Endodermal cell (in vitro differentiated cells): ENCODE results near the gene INTS6. TPM values are rescaled to one million over a fixed set of nuclear protein-coding genes. Genes with fewer than 3 reads are reported as not detected.

Experiments
- DNase-seq: peaks from one replicate; pipeline ENCODE4 v3.0.0-alpha.2; 2017
- H3K27ac ChIP-seq: 2 replicates; pipeline ENCODE4 v1.5.1; 2013; ENCODE audit warnings: mild to moderate bottlenecking, low read depth, low read length, moderate library complexity
- H3K27me3 ChIP-seq: 2 replicates; pipeline ENCODE4 v1.6.1; 2013; ENCODE audit warnings: mild to moderate bottlenecking, low read length, moderate library complexity; ENCODE audit not compliant: insufficient read depth, control insufficient read depth, poor library complexity, severe bottlenecking
- H3K36me3 ChIP-seq: 2 replicates; pipeline ENCODE4 v1.7.0; 2013; ENCODE audit warnings: mild to moderate bottlenecking, low read length, moderate library complexity; ENCODE audit not compliant: control insufficient read depth, insufficient read depth
- H3K4me1 ChIP-seq: one replicate; pipeline ENCODE4 v1.7.0; 2013; ENCODE audit warnings: low read length; ENCODE audit not compliant: control insufficient read depth, insufficient read depth
- H3K4me3 ChIP-seq: 2 replicates; pipeline ENCODE4 v1.5.1; 2013; ENCODE audit warnings: mild to moderate bottlenecking, low read length, moderate library complexity
- H3K9ac ChIP-seq: 2 replicates; pipeline ENCODE4 v1.6.1; 2013; ENCODE audit warnings: mild to moderate bottlenecking, low read length, moderate library complexity; ENCODE audit not compliant: poor library complexity, severe bottlenecking; ENCODE audit errors: extremely low read depth
- H3K9me3 ChIP-seq: 2 replicates; pipeline ENCODE4 v1.6.1; 2013; ENCODE audit warnings: mild to moderate bottlenecking, low read length, moderate library complexity; ENCODE audit not compliant: control insufficient read depth
- H3K27ac Mint-ChIP-seq: 2 replicates; pipeline ENCODE4 v1.8.0; 2020; ENCODE audit warnings: mixed read lengths
- H3K27me3 Mint-ChIP-seq: 2 replicates; pipeline ENCODE4 v1.8.0; 2021; ENCODE audit warnings: mild to moderate bottlenecking, mixed read lengths; ENCODE audit not compliant: insufficient read depth
- H3K36me3 Mint-ChIP-seq: 2 replicates; pipeline ENCODE4 v1.8.0; 2020; ENCODE audit warnings: low read depth, mixed read lengths
- H3K4me1 Mint-ChIP-seq: 2 replicates; pipeline ENCODE4 v1.8.0; 2020; ENCODE audit warnings: mixed read lengths
- H3K4me3 Mint-ChIP-seq: 2 replicates; pipeline ENCODE4 v1.8.0; 2020; ENCODE audit warnings: mild to moderate bottlenecking, moderate library complexity, mixed read lengths
- H3K9me3 Mint-ChIP-seq: 2 replicates; pipeline ENCODE4 v1.8.0; 2020; ENCODE audit warnings: mild to moderate bottlenecking, mixed read lengths
- WGBS, 2 experiments: methylation state at CpG; one replicate each; pipeline versions ENCODE4 v1.1.5 to v1.1.7; 2013; ENCODE audit warnings: missing lambda C conversion rate in 2 of 2, mixed read lengths in 1 of 2; ENCODE audit not compliant: insufficient coverage in 1 of 2, insufficient read length in 1 of 2; 5-methylcytosine and 5-hydroxymethylcytosine counted together
- total RNA-seq, 2 donors: library from RNA; stranded (reverse); fragmentation: NEBNext Ultra II Directional in 1 of 2; extraction: Animal tissue kit (Norgen Biotek cat#: 25700) in 1 of 2; gene quantifications; 2 replicates in 1 of 2; 3 replicates in 1 of 2; pipeline ENCODE4 v1.2.1, GENCODE V29; 2021
- TF ChIP-seq, protein P1 (sequence below): fragments of 200-600 bp; sonication (generic); conservative IDR thresholded peaks from 2 replicates; pipeline ENCODE4 v1.5.0; 2021; ENCODE audit warnings: antibody characterized with exemption, mild to moderate bottlenecking

Gene INTS6
- total RNA-seq, 2 donors from 2014 or later: 42.4 to 62.1 TPM

DNA sequence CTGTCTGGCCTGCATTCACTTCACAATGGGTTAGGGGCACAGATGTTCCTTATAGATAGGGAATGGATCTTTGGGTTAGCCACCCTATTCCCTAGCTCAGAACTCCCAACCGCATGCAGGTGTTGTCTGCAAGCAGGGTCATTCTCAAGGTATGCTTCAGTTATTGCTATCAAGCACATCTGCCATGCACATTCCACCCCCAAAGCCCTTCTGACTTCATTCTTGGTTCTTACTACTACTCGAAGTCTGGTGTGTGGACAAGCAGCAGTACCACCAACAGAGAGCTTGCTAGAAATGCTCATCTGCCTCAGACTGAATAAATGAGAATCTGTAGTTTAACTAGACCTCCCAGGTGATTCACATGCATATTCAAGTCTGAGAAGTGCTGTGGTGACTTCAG is 82.0 kb downstream of the INTS6 start:
- H3K27me3 ChIP-seq: no peaks in the 10 kb centered on the region
- no peak overlapping the region for H3K9ac ChIP-seq
- peaks cover 5% of the 10 kb centered on the region for H3K4me1 ChIP-seq
- H3K36me3 ChIP-seq: peaks cover 93% of the 10 kb centered on the region
- no peaks in the 10 kb centered on the region for H3K27me3 Mint-ChIP-seq
- no peaks in the 10 kb centered on the region for H3K9me3 Mint-ChIP-seq
- H3K4me3 Mint-ChIP-seq: no peak overlapping the region
- H3K36me3 Mint-ChIP-seq: peaks cover 34% of the 10 kb centered on the region
- H3K9me3 ChIP-seq: no peaks in the 10 kb centered on the region
- TF ChIP-seq, protein P1, sequence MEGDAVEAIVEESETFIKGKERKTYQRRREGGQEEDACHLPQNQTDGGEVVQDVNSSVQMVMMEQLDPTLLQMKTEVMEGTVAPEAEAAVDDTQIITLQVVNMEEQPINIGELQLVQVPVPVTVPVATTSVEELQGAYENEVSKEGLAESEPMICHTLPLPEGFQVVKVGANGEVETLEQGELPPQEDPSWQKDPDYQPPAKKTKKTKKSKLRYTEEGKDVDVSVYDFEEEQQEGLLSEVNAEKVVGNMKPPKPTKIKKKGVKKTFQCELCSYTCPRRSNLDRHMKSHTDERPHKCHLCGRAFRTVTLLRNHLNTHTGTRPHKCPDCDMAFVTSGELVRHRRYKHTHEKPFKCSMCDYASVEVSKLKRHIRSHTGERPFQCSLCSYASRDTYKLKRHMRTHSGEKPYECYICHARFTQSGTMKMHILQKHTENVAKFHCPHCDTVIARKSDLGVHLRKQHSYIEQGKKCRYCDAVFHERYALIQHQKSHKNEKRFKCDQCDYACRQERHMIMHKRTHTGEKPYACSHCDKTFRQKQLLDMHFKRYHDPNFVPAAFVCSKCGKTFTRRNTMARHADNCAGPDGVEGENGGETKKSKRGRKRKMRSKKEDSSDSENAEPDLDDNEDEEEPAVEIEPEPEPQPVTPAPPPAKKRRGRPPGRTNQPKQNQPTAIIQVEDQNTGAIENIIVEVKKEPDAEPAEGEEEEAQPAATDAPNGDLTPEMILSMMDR: no peak
- WGBS, 2 experiments: 96% methylated on average over 2 of the region's 2 CpGs; no CpG with 5 or more reads in 1 of the 2 experiments
- H3K27ac Mint-ChIP-seq: no peak overlapping the region
- no peaks in the 10 kb centered on the region for H3K4me1 Mint-ChIP-seq
- DNase-seq: no peak
- H3K27ac ChIP-seq: no peak overlapping the region
- no peak overlapping the region for H3K4me3 ChIP-seq

DNA sequence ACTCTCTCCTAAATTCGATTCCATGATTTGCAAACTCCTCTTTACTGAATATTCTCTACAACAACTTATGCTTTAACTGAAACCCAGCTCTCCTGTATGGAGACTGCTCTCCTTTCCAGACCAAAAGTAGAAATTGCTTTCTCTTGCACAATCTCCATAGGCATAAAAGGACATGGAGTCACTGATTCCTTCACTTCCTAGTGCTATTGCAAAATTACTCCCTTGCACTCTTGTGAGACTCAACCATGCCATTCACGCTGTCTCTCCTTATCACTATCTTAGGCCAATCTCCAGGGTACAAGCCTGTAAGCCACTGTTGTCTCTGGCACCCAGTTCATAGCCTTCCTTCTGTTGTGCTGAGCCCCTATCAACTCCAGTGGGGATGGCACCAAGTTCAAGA is 82.7 kb downstream of the INTS6 start:
- peaks cover 93% of the 10 kb centered on the region for H3K36me3 ChIP-seq
- no peaks in the 10 kb centered on the region for H3K9me3 ChIP-seq
- Mint-ChIP-seq H3K27ac (peak overlapping the region; percentile 5), H3K36me3 (peaks cover 29% of the 10 kb centered on the region), H3K9me3 (no peaks in the 10 kb centered on the region), H3K4me1 (no peaks in the 10 kb centered on the region), H3K4me3 (no peak overlapping the region), H3K27me3 (no peaks in the 10 kb centered on the region)
- TF ChIP-seq, protein P1: no peak
- H3K27me3 ChIP-seq: no peaks in the 10 kb centered on the region
- no peak overlapping the region for H3K9ac ChIP-seq
- no peak overlapping the region for H3K27ac ChIP-seq
- no peak overlapping the region for H3K4me3 ChIP-seq
- H3K4me1 ChIP-seq: peaks cover 5% of the 10 kb centered on the region
- WGBS, 2 experiments: 93 to 97% methylated on average over 2 of the region's 2 CpGs
- DNase-seq: no peak

DNA sequence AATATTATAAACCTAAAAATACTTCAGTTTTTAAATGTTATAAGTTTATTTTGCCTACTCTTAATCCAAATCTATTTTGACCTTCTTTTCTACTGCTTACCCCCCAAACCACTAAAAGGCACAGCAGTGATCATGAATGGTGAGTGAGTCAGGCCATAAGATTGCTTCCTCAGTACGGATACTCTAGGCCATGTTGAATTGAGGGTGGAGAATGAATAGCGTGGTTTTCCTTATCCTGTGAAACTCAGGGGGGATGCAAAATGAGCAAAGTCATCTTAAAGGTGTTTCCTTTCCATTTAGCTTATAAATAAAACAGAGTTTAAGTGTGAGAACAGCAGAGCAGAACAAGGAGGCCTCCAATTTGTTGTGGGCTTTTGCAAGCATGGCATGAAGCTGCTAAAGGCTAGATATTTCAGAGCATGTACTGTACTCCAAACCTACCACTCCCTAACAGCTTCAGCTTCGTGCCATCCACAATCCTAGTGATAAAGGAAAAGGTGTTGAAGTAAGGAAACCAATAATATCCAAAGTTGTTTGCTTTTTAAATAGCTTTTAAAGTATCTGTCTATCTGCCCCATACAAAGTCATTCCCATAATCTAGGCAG is 88.3 kb downstream of the INTS6 start:
- Mint-ChIP-seq H3K4me3 (no peak overlapping the region), H3K27ac (peak overlapping the region; percentile 62), H3K27me3 (no peaks in the 10 kb centered on the region), H3K4me1 (no peaks in the 10 kb centered on the region), H3K36me3 (peaks cover 33% of the 10 kb centered on the region), H3K9me3 (no peaks in the 10 kb centered on the region)
- Histone ChIP-seq H3K9me3 (no peaks in the 10 kb centered on the region), H3K27me3 (no peaks in the 10 kb centered on the region), H3K4me1 (no peaks in the 10 kb centered on the region), H3K27ac (no peak overlapping the region), H3K4me3 (no peak overlapping the region), H3K36me3 (peaks cover 94% of the 10 kb centered on the region), H3K9ac (no peak overlapping the region)
- TF ChIP-seq, protein P1: no peak
- no peak for DNase-seq
- WGBS, 2 experiments: 80 to 90% methylated on average over 1 to 2 of the region's 3 CpGs
